Measurements from ENCODE around the gene TRMT112. TPM values are rescaled to one million over a fixed set of nuclear protein-coding genes. Genes with fewer than 3 reads are reported as not detected.

Gene TRMT112
- total RNA-seq, 1 donor from 2014 or later = 92.8 TPM

DNA sequence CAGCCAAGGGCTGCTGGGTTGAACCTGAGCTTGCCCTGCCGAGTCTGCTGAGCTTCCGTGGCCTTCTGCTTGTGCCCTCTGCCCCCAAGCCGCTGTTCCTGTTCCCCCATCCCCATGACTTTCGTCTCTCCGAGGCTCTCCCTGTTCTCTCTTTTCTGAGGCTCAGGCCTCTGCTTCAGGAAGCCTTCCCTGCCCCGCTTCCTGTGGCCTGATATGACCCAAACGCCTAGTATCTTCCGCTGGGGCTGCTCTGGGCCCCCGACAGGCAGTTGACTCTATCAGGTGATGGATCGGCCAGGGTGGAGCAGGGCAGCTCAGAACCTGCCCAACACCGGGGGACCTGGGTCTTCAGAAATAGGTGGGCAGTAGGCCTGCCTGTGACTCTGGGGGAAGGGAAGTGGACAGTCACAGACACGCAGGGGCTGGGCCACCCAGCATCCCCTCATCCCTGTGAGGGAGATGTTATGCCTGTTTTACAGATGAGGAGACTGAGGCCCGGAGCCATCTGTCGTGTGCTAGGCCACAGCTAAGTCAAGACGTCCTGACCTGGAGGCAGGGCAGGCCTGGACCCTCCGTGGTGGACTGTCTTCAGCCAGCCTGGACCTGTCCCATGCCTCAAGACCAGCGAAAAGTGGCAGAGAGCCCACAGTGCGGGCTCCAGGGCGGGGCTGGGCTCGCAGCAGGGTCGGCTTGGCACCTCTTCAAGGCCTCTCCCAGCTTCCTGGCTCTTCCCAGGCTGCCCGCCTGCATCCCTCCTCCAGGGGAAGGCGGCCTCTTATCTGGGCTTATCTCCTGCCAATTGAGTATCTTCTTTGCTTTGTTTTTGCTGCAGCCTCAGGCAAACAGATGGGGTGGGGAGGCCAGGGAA, 49.1 kb downstream of the TRMT112 start:
- DNase-seq (ENCODE audit: missing footprints) (no peak), ATAC-seq (no peak)
- intact Hi-C loops (cut with DNase I) = loop anchor here (2.0 kb wide), 2 partner anchors 19 to 37 kb away; partner anchors contain the start of gene ESRRA

GRCh38 chr11:64267207-64267945, 50.0 kb downstream of the TRMT112 start:
- no peak for DNase-seq (ENCODE audit: missing footprints)
- intact Hi-C loops (cut with DNase I) = no loop called here
- no peak for ATAC-seq

Small RNAs within 50 kb of the gene (microRNA-seq; reads per million reads assigned to microRNA genes)
- not detected for gene MIR7155

Other genes with a start within 250 kb of the TRMT112 start
- 119 TPM for gene MACROD1, start 151.4 kb downstream of the TRMT112 start, total RNA-seq
- 124 TPM for gene STIP1, start 131.4 kb downstream of the TRMT112 start, total RNA-seq
- 9.6 TPM for gene FERMT3, start 110.8 kb downstream of the TRMT112 start, total RNA-seq
- gene TRPT1, start 91.4 kb downstream of the TRMT112 start, total RNA-seq = 71.9 TPM
- 66.4 TPM for gene NUDT22, start 91.3 kb downstream of the TRMT112 start, total RNA-seq
- 53.5 TPM for gene DNAJC4, start 87.0 kb downstream of the TRMT112 start, total RNA-seq
- 272 TPM for gene VEGFB, start 83.0 kb downstream of the TRMT112 start, total RNA-seq
- 50.6 TPM for gene FKBP2, start 76.5 kb downstream of the TRMT112 start, total RNA-seq
- gene PPP1R14B, start 70.6 kb downstream of the TRMT112 start, total RNA-seq = 129 TPM
- 10.9 TPM for gene PLCB3, start 66.0 kb downstream of the TRMT112 start, total RNA-seq
- gene BAD, start 32.9 kb downstream of the TRMT112 start, total RNA-seq = 89.1 TPM
- gene GPR137, start 31.7 kb downstream of the TRMT112 start, total RNA-seq = 28.6 TPM
- not detected for gene KCNK4, start 26.3 kb downstream of the TRMT112 start, total RNA-seq
- not detected for gene CATSPERZ, start 17.2 kb downstream of the TRMT112 start, total RNA-seq
- 217 TPM for gene ESRRA, start 12.0 kb downstream of the TRMT112 start, total RNA-seq
- gene PRDX5, start 562 bp upstream of the TRMT112 start, total RNA-seq = 410 TPM
- gene CCDC88B, start 22.6 kb upstream of the TRMT112 start, total RNA-seq = 7.7 TPM
- gene RPS6KA4, start 41.6 kb upstream of the TRMT112 start, total RNA-seq = 18.7 TPM
- not detected for gene SLC22A11, start 238.4 kb upstream of the TRMT112 start, total RNA-seq

Measured in Right ventricle myocardium inferior (tissue), 1 donor.